ENCODE data around the gene DNAH12. TPM values are rescaled to one million over a fixed set of nuclear protein-coding genes. Genes with fewer than 3 reads are reported as not detected.

Gene DNAH12
- polyA plus RNA-seq, 2 of the 4 experiments (the other 2 are of a cell fraction) = 0.05 to 0.09 TPM

GRCh38 chr3:57572096-57572495 is 28.0 kb upstream of the DNAH12 start:
- FAIRE-seq (no peak), DNase-seq (ENCODE audit: low read depth in 1 of 2, low spot score in 1 of 2) (no peak), ATAC-seq (no peak)
- no peak overlapping the region for H3K27ac ChIP-seq
- no peaks in the 10 kb centered on the region for H3K9me3 ChIP-seq
- no peaks in the 10 kb centered on the region for H3K4me1 ChIP-seq
- H3K4me2 ChIP-seq = no peak overlapping the region
- WGBS (ENCODE audit: missing lambda C conversion rate) = 74% methylated on average over 3 of the region's 3 CpGs
- no peak overlapping the region for H3K4me3 ChIP-seq
- TF ChIP-seq NPAS2 (CRISPR knock-in tag; IDR thresholded peaks at IDR 0.05; ENCODE audit: borderline replicate concordance) (no peak), HOXA7 (CRISPR knock-in tag; IDR thresholded peaks at IDR 0.05) (no peak), EP300 (IDR thresholded peaks at IDR 0.05) (no peak), CBX8 (IDR thresholded peaks at IDR 0.05) (no peak), CTCF (IDR thresholded peaks at IDR 0.05) (no peak)
- CTCF ChIA-PET = interaction anchor here (1.2 to 1.3 kb wide), 2 partner anchors 20 to 402 kb away, joined by 3 read pairs; no protein-coding TSS in a partner anchor
- POLR2A ChIA-PET = no interaction called here

- H3K4me1 ChIP-seq = no peaks in the 10 kb centered on the region
- FAIRE-seq (no peak), ATAC-seq (no peak), DNase-seq (ENCODE audit: low read depth in 1 of 2, low spot score in 1 of 2) (no peak)
- H3K27ac ChIP-seq = no peak overlapping the region
- CTCF ChIA-PET = interaction anchor here (1.4 kb wide), 1 partner anchor 173 kb away, joined by 4 read pairs; no protein-coding TSS in a partner anchor
- 97% methylated on average over 2 of the region's 2 CpGs for WGBS (ENCODE audit: missing lambda C conversion rate)
- POLR2A ChIA-PET = no interaction called here
- H3K4me3 ChIP-seq = no peak overlapping the region
- H3K4me2 ChIP-seq = no peak overlapping the region
- no peaks in the 10 kb centered on the region for H3K9me3 ChIP-seq
- TF ChIP-seq SREBF2 (IDR thresholded peaks at IDR 0.05) (no peak), NFE2L2 (conservative IDR thresholded peaks at IDR 0.05; ENCODE audit: low read length) (no peak), BHLHE40 (IDR thresholded peaks at IDR 0.05; ENCODE audit: low read depth, low read length) (no peak), ZNF302 (CRISPR knock-in tag; IDR thresholded peaks at IDR 0.05) (no peak)
Observed at GRCh38 chr3:57570878-57571277, 26.7 kb upstream of the DNAH12 start.

- TF ChIP-seq HOXA7 (CRISPR knock-in tag; IDR thresholded peaks at IDR 0.05) = peak; percentile 52; the same call in 1 of the 2 replicates
- TF ChIP-seq MAFK (IDR thresholded peaks at IDR 0.05; ENCODE audit: partially characterized antibody) = no peak
- Histone ChIP-seq H3K4me3 (no peak overlapping the region), H3K27ac (no peak overlapping the region), H3K9me3 (no peaks in the 10 kb centered on the region), H3K4me1 (no peaks in the 10 kb centered on the region), H3K4me2 (no peak overlapping the region)
- ChIA-PET CTCF (interaction anchor here (0.7 to 1.4 kb wide), 2 partner anchors 10 to 172 kb away, joined by 3 to 4 read pairs; no protein-coding TSS in a partner anchor), POLR2A (interaction anchor here (0.6 to 0.7 kb wide), 4 partner anchors 10 to 376 kb away, joined by 3 to 8 read pairs (median 4); partner anchors contain the start of gene PDE12)
- no peak for FAIRE-seq
- no peak for ATAC-seq
- DNase-seq (ENCODE audit: low read depth in 1 of 2, low spot score in 1 of 2) = no peak
- WGBS (ENCODE audit: missing lambda C conversion rate) = 77% methylated on average over 6 of the region's 6 CpGs
Observed at GRCh38 chr3:57569859-57570450, 25.8 kb upstream of the DNAH12 start.

GRCh38 chr3:57559526-57559925 is 15.4 kb upstream of the DNAH12 start:
- no peak for TF ChIP-seq POLR2A (IDR thresholded peaks at IDR 0.05; ENCODE audit: low read length)
- TF ChIP-seq EHF (CRISPR knock-in tag; IDR thresholded peaks at IDR 0.05) = no peak
- no peak for TF ChIP-seq CEBPB (IDR thresholded peaks at IDR 0.05)
- no peak for TF ChIP-seq NPAS2 (CRISPR knock-in tag; IDR thresholded peaks at IDR 0.05; ENCODE audit: borderline replicate concordance)
- no peak for TF ChIP-seq MAFK (IDR thresholded peaks at IDR 0.05; ENCODE audit: partially characterized antibody)
- no peak for TF ChIP-seq CTCF (IDR thresholded peaks at IDR 0.05)
- TF ChIP-seq POLR2AphosphoS2 (conservative IDR thresholded peaks at IDR 0.05; ENCODE audit: low read length) = no peak
- TF ChIP-seq REST (IDR thresholded peaks at IDR 0.05) = no peak
- TF ChIP-seq MYC (IDR thresholded peaks at IDR 0.05; ENCODE audit: borderline replicate concordance, low read length) = no peak
- no peak for TF ChIP-seq HEYL (CRISPR knock-in tag; IDR thresholded peaks at IDR 0.05)
- TF ChIP-seq BHLHE40 (IDR thresholded peaks at IDR 0.05; ENCODE audit: low read depth, low read length) = no peak
- no peak for TF ChIP-seq RNF2 (IDR thresholded peaks at IDR 0.05; ENCODE audit: borderline replicate concordance, low read depth)
- no peak for TF ChIP-seq JUN (IDR thresholded peaks at IDR 0.05)
- TF ChIP-seq BCL3 (IDR thresholded peaks at IDR 0.05) = no peak
- no peak for TF ChIP-seq HOXB13 (CRISPR knock-in tag; IDR thresholded peaks at IDR 0.05; ENCODE audit: low read depth)
- Histone ChIP-seq H3K4me1 (peaks cover 13% of the 10 kb centered on the region; the same call in 2 of the 3 replicates), H3K27ac (no peak overlapping the region), H3K4me2 (0 out of 3 replicates have a peak overlapping the region, but pooled peaks have one; percentile 14), H3K9me3 (no peaks in the 10 kb centered on the region), H3K4me3 (no peak overlapping the region)
- ChIA-PET CTCF (interaction anchor here (1.9 kb wide), 1 partner anchor 162 kb away, joined by 5 read pairs; no protein-coding TSS in a partner anchor), POLR2A (no interaction called here)
- WGBS (ENCODE audit: missing lambda C conversion rate) = 97% methylated on average over 1 of the region's 1 CpG
- ATAC-seq (no peak), FAIRE-seq (no peak), DNase-seq (ENCODE audit: low read depth in 1 of 2, low spot score in 1 of 2) (no peak)

Measured in A549 (cell line).